Pancreas (tissue), 10 donors: ENCODE measurements around the gene SYT6. TPM values are rescaled to one million over a fixed set of nuclear protein-coding genes. Genes with fewer than 3 reads are reported as not detected.
"Not testable (repeated sequence)": the region's sequence is repeated elsewhere in the genome, so short reads cannot be mapped to it uniquely, and the experiment has no call there.

Experiments
- ATAC-seq, 4 donors: fragments of 200-7000 bp; cut with Tn5 transposase; one replicate each; pipeline versions ENCODE4 v1.8.0 to v1.9.1; 2020; ENCODE audit warnings: mild to moderate bottlenecking in 4 of 4, moderate library complexity in 4 of 4
- DNase-seq, 6 donors: peaks; one replicate each; pipeline ENCODE4 v3.0.0-alpha.2; 2020
- FAIRE-seq: peaks from 2 replicates; lab custom pipeline; 2012; peaks lifted over from hg19 to GRCh38; lab: Jason Lieb, UNC
- H3K27ac ChIP-seq, 4 donors: fragments of 200-600 bp; sonication (generic); 1 replicate in 3 of 4; 2 replicates in 1 of 4; pipeline versions ENCODE4 v1.5.0 to v1.8.0; 2020
- H3K27me3 ChIP-seq, 4 donors: fragments of 200-600 bp; one replicate each; pipeline ENCODE4 v1.8.0; 2021
- H3K36me3 ChIP-seq, 3 donors: fragments of 200-600 bp; sonication (generic) in 1 of 3; one replicate each; pipeline versions ENCODE4 v1.5.0 to v1.8.0; 2020 to 2021
- H3K4me1 ChIP-seq, 3 donors: fragments of 200-600 bp; one replicate each; pipeline ENCODE4 v1.8.0; 2021
- H3K4me3 ChIP-seq, 4 donors: fragments of 200-600 bp; sonication (generic) in 2 of 4; one replicate each; pipeline versions ENCODE4 v1.5.0 to v1.8.0; 2020 to 2021
- H3K9me3 ChIP-seq, 4 donors: fragments of 200-600 bp; one replicate each; pipeline ENCODE4 v1.8.0; 2021
- WGBS, 2 donors: extraction: QIAGEN DNeasy Blood & Tissue Kit; methylation state at CpG; one replicate each; pipeline ENCODE4 v1.1.7; 2013; 5-methylcytosine and 5-hydroxymethylcytosine counted together
- intact Hi-C, 3 donors: fragments of 100-400 bp; cut with DNase I; formaldehyde crosslinking; loops; one replicate each; pipeline versions ENCODE4 v1.11.1 to v1.14.2; 2022
- polyA plus RNA-seq, 2 donors: library from polyadenylated mRNA; stranded (reverse); fragments of 200-250 nt; gene quantifications; one replicate each; pipeline ENCODE4 v1.2.3, GENCODE V29; 2013
- total RNA-seq, 6 donors: library from RNA; stranded (reverse); fragmentation: NEBNext Ultra II Directional in 4 of 6; extraction: Animal tissue kit (Norgen Biotek cat#: 25700) in 4 of 6; gene quantifications; one replicate each; pipeline versions ENCODE4 v1.2.1 to v1.2.4, GENCODE V29; 2021 to 2023
- TF ChIP-seq, protein P1 (sequence below), 4 donors: fragments of 200-600 bp; sonication (generic) in 3 of 4; IDR thresholded peaks; one replicate each; pipeline versions ENCODE4 v1.5.0 to v1.8.0; 2021; ENCODE audit warnings: antibody characterized with exemption in 4 of 4
- donor health status: healthy with polysubstance abuse.
- donor health status: DM: no; HTN: no; CAD: no; lungs with moderate emphysema.
- donor health status: DM: no; HTN: no; CAD: no.
- donor health status: control.
- donor health status: control.
- donor health status: Bipolar disorder and iron deficiency.
- donor health status: DM: yes; HTN: yes; CAD: no.
- donor health status: DM: no; HTN: no; CAD: no.
- donor health status: DM: no; HTN: no; CAD: no.
- donor health status: DM: yes; HTN: yes; CAD: no.

The SYT6 gene
- total and polyA plus RNA-seq, 8 donors, result 0.81 to 5.2 (median 2.9) TPM

DNA sequence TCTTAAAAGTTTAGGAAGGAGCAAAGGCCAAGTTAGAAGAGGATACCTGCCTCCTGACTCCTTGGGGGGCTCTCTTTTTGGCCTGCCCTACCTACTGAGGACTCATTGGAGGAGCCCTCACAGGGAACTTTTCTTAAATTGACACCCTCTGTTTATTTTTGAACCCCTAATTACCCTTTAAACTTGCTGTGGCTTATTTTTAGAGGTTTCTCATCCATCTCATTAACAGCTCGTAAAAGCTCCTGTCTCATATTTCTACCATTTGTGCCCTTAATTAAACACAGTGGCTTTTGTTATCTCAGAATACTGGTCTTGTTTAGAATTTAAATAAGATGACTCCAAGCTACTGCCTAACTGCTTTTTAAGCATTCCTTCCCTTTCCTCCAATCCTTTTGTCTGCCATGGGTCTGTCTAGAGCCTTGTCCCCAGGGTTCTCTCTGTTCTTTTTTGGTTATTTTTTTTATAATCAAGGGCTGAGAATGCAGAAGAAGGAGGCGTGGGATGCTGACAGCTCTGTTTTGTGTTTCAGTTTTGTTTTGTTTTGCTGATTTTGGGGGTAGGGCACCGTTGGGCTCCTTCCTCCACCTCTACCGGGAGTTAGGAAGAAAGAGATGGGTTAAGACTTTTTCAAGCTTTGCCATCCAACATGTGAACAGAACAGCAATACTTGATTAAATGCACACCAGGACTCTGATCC, 78.0 kb downstream of the SYT6 start:
- H3K4me3 ChIP-seq, result no peak overlapping the region
- H3K9me3 ChIP-seq, result no peaks in the 10 kb centered on the region
- no peak for DNase-seq
- 74 to 75% methylated on average over 4 of the region's 4 CpGs for WGBS, 2 donors
- H3K4me1 ChIP-seq, result no peaks in the 10 kb centered on the region
- no peak overlapping the region for H3K27ac ChIP-seq
- FAIRE-seq, result no peak
- H3K36me3 ChIP-seq, result no peaks in the 10 kb centered on the region
- TF ChIP-seq, protein P1, sequence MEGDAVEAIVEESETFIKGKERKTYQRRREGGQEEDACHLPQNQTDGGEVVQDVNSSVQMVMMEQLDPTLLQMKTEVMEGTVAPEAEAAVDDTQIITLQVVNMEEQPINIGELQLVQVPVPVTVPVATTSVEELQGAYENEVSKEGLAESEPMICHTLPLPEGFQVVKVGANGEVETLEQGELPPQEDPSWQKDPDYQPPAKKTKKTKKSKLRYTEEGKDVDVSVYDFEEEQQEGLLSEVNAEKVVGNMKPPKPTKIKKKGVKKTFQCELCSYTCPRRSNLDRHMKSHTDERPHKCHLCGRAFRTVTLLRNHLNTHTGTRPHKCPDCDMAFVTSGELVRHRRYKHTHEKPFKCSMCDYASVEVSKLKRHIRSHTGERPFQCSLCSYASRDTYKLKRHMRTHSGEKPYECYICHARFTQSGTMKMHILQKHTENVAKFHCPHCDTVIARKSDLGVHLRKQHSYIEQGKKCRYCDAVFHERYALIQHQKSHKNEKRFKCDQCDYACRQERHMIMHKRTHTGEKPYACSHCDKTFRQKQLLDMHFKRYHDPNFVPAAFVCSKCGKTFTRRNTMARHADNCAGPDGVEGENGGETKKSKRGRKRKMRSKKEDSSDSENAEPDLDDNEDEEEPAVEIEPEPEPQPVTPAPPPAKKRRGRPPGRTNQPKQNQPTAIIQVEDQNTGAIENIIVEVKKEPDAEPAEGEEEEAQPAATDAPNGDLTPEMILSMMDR (IDR thresholded peaks at IDR 0.05), result no peak
- H3K27me3 ChIP-seq, result no peaks in the 10 kb centered on the region
- intact Hi-C loops, result no loop called here
- ATAC-seq, result peak in 1 of 4 donors; percentile 24

DNA sequence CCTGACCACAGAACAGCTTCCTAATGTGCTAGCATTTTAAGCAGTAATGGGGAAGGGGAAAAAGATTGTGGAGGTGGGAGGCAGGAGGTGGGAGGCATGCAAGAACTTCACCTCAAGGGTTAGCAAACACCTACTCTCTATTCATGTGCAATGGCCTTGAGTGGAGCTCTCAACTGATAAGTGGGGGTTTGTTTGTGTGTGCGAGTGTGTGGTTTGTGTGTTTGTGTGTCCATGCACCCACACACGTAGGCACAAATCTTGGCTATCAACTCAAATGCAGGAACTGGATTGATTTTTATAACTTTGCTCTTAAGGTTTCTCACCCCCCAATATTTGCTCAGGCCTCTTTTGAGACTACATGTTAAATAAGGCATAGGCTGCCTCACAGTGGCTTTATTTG, 78.6 kb downstream of the SYT6 start:
- TF ChIP-seq, protein P1 (IDR thresholded peaks at IDR 0.05), result no peak
- FAIRE-seq (no peak), DNase-seq (no peak), ATAC-seq (no peak)
- Histone ChIP-seq H3K27me3 (no peaks in the 10 kb centered on the region), H3K4me1 (no peaks in the 10 kb centered on the region), H3K27ac (no peak overlapping the region), H3K9me3 (no peaks in the 10 kb centered on the region), H3K36me3 (no peaks in the 10 kb centered on the region), H3K4me3 (no peak overlapping the region)
- intact Hi-C loops, result no loop called here
- 36 to 47% methylated on average over 2 of the region's 2 CpGs for WGBS, 2 donors

GRCh38 chr1:114072246-114072645, 81.4 kb downstream of the SYT6 start:
- no peaks in the 10 kb centered on the region for H3K4me1 ChIP-seq
- ATAC-seq (no peak), FAIRE-seq (no peak), DNase-seq (no peak)
- TF ChIP-seq, protein P1 (IDR thresholded peaks at IDR 0.05), result no peak
- H3K4me3 ChIP-seq, result no peak overlapping the region
- intact Hi-C loops, result no loop called here
- H3K36me3 ChIP-seq, result no peaks in the 10 kb centered on the region
- no peak overlapping the region for H3K27ac ChIP-seq
- H3K27me3 ChIP-seq, result no peaks in the 10 kb centered on the region
- no peaks in the 10 kb centered on the region for H3K9me3 ChIP-seq

DNA sequence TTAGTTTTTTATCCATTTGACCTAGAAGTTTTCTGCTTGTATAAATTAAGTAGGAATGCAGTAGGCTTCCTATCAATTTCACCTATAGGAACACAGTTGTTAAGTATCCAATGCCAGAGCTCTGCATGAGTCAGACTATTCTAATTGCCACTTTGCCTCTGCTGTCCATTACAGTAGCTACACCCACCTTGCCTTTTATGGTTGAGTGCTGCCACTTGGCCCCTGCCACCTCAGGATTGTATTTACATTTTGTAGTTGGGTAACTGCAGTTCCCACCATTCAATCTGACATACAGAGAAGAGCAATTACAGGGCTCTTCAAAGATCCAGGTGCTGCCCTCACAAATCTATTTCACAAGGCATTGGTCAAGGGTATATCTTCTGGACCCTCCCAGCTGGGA, 83.9 kb downstream of the SYT6 start:
- H3K27me3 ChIP-seq, DNase-seq, H3K36me3 ChIP-seq, ATAC-seq, H3K9me3 ChIP-seq, H3K27ac ChIP-seq, H3K4me3 ChIP-seq, intact Hi-C loops, FAIRE-seq, H3K4me1 ChIP-seq: not testable (repeated sequence)

DNA sequence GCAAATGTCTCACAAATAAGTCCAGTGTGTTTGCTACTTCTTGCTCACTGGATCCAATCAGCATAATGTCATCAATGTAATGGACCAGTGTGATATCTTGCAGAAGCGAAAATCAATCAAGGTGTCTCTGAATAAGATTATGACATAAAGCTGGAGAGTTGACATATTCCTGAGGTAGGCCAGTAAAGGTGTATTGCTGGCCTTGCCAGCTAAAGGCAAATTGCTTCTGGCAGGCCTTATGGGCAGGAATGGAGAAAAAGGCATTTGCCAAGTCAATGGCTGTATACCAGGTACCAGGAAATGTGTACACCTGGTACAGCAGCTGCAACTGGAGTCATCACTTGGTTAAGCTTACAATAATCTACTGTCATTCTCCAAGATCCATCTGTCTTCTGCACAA, 85.0 kb downstream of the SYT6 start:
- intact Hi-C loops, H3K4me3 ChIP-seq, H3K4me1 ChIP-seq, ATAC-seq, H3K27ac ChIP-seq, H3K27me3 ChIP-seq, DNase-seq, H3K36me3 ChIP-seq, FAIRE-seq, H3K9me3 ChIP-seq: not testable (repeated sequence)
- 83 to 87% methylated on average over 1 of the region's 1 CpG for WGBS, 2 donors

DNA sequence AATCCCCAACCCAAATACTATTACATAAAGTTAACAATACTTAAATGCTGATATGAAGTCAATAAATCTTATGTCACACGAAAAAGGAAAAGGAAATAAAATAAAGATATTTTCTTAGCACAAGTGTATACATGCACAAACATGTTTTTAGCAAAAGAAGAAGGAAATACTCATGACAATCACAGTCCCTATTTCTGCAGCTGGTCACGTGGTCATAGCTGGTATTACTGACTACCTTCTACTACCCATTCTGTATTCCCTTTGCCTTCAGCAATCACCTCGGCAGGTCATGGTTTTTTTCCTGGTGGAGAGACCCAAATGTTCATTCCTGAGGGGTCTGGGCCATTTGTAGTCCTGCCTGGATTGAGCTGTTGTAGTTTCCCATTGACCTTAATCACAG, 88.0 kb downstream of the SYT6 start:
- FAIRE-seq, result not testable (repeated sequence)

More for the DNA sequence above, 88.0 kb downstream of the SYT6 start:
- H3K4me1 ChIP-seq, ATAC-seq, H3K27ac ChIP-seq, H3K9me3 ChIP-seq, H3K4me3 ChIP-seq, H3K36me3 ChIP-seq, intact Hi-C loops, H3K27me3 ChIP-seq, DNase-seq: not testable (repeated sequence)
- WGBS, 2 donors, result 67 to 81% methylated on average over 3 of the region's 3 CpGs
